NCI-H1436 (cell line): Measurements from ENCODE around the gene KBTBD6.
"Not testable (repeated sequence)": the region's sequence is repeated elsewhere in the genome, so short reads cannot be mapped to it uniquely, and the experiment has no call there.

ENCODE experiments used
- DNase-seq: peaks from one replicate; lab custom pipeline; 2025; lab: John Stamatoyannopoulos, UW

KBTBD6 gene, protein sequence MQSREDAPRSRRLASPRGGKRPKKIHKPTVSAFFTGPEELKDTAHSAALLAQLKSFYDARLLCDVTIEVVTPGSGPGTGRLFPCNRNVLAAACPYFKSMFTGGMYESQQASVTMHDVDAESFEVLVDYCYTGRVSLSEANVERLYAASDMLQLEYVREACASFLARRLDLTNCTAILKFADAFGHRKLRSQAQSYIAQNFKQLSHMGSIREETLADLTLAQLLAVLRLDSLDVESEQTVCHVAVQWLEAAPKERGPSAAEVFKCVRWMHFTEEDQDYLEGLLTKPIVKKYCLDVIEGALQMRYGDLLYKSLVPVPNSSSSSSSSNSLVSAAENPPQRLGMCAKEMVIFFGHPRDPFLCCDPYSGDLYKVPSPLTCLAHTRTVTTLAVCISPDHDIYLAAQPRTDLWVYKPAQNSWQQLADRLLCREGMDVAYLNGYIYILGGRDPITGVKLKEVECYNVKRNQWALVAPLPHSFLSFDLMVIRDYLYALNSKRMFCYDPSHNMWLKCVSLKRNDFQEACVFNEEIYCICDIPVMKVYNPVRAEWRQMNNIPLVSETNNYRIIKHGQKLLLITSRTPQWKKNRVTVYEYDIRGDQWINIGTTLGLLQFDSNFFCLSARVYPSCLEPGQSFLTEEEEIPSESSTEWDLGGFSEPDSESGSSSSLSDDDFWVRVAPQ

GRCh38 chr13:41132512-41133152, at the start of gene KBTBD6:
Gene KBTBD6 (minus strand): TSS chr13:41132802. CDS start chr13:41132511, 291 bp downstream.
- DNase-seq, result peak; percentile 84

DNA sequence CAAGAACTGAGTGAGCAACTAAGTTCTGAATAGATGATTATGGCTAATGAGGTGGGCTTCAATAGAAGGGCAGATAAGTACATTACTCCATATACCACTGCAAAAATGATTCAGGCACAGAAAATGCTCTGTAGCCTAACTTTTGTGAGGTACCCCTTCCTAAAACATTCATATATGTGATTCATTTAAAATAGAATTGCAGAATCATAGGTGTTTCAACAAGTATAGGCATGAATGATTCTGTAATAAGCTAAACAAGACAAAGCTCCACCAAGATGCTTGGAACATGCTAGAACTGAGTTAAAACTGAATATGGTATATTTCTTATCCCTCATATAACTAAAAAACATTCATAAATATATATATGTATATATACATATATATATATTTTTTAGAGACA, 49.6 kb upstream of the KBTBD6 start:
- no peak for DNase-seq

GRCh38 chr13:41179593-41180250, 47.1 kb upstream of the KBTBD6 start:
- DNase-seq, result no peak

DNA sequence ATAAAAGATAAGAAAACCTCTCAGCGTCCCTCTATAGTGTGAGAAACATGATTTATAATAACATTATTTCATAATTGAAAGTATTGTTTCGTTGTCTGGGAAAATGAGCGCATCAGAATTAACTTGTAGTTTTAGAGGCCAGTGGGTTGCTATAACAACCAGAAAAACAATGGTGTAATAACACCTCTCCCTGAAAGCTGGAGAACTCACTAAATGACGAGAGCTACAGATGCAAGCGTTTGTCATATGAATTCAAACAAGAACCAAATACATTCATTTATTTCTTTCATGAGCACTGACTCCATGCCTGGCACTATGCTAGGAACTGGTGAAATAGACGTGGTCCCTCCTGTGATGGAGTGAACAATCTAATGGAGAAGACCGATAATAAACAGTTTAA, 45.4 kb upstream of the KBTBD6 start:
- DNase-seq, result no peak

DNA sequence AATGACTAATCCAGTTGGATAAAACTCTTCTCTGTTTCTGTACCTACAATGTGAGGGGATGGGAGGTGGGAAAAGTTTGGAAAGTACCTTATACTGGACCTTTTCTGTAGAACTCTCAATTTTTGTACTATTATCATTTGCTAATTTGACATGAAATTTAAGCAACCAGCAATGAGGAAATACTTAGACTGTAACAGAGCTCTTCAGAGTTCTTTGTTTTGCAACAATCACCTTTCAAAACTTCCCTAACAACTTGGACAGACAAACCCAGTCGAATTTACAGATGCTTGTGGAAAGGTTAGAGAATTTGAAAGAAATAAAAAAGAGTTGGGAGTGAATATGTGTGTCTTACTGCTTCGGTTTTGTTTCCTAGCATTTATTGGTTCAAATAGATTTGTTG, 45.0 kb upstream of the KBTBD6 start:
- no peak for DNase-seq

GRCh38 chr13:41175576-41175975, 43.0 kb upstream of the KBTBD6 start:
- not testable (repeated sequence) for DNase-seq

DNA sequence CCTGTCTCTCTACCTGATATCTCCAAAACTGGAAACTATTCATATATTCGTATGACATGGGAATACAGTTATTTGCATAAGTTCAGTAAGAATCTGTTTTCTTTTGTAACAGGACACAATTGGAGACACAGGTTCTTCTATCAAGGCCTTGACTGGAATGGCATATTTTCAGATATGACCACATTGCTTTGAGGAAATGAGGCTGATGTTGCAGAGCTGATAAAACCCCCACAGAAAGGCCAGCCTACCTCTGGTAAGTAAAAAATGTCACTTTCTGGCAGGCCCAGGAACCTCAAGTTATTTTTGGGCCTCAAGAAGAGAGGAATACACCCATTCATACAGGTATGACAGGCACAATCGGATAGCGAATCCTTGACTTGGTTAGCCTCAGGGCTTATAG, 29.5 kb upstream of the KBTBD6 start:
- DNase-seq, result no peak

DNA sequence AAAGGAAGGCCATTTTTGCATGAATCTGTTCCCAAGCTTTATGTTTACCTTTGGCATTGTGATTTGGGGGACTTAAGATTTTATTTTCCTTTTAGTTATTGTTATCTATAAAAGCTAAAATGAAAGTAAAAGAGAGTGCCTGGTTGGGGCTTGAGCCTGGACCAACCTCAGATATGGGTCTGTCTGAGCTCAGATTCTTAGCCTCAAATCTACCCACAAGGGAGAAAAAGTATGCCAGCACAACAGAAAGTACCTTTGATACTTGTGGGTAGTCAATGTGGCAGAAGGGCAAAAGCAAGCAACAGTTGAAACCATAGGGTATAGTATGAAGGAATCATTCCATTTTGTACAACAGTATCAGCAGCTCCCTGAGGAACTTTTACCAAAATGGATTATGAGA, 26.6 kb upstream of the KBTBD6 start:
- no peak for DNase-seq

DNA sequence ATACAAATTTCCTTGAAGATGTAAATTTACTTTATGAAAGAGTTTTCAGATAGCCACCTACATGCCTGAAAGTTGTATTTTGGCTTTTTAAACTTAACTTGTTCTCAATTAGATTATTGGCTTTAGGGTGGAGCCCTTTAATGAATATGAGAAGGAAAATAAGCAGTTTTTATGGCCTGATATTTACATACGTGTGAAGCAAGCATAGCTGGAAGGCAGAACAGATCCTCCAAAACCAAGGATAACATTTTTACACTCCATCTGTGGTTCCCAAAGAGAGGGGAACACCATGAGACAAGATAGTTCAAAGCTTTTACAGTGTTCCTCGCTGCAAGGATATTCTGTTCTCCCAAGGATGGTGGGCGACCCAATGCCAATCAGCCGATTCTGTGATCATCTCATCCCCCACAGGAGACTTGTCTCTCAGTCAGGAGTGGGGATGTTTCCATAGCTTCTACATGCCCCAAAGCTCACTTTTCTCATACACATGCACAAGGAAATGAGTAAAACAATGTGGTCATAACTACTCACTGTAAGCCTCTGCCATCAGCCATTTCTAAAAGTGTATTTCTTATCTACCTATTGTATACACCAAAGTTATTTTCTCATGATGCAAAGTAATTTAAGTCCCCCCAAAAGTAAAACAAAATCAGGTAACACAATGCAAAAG, 24.6 kb upstream of the KBTBD6 start:
- DNase-seq, result no peak

DNA sequence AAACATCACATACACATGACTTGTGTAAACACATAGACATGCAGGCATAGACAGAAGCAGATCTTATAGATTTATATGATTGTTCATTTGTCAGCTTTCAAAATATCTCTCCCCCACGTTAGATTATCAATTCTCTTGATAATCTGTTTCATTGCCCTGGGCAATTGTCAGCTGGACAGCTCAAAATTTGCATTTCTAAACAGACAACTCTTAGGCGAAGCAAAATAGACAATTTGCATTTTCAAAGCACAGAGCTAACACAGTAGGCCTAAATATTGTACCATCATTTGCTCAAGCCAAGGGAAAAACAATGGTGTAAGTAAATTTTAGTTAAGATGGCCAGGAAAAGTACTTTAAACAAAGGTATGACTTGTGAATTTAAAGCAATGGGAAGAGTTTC, 24.0 kb upstream of the KBTBD6 start:
- no peak for DNase-seq

DNA sequence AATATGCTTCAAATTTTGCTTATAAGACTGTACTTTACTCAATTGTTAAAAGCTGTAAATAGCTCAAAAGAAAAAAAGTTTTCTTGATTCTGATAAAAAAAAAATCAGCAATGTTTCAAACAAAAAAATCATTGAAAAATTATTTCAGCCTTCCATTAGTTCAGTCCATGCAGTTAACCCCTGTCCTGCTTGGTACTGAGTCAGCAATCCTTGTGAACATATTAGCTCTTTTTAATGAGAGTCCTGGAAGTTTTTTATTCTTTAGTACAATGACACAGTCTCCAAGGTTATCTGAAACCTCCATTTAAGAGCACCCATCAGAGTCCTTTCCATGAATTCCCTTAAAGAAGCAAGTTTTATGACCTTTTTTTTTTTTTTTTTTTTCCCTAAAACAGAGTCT, 21.4 kb upstream of the KBTBD6 start:
- no peak for DNase-seq

DNA sequence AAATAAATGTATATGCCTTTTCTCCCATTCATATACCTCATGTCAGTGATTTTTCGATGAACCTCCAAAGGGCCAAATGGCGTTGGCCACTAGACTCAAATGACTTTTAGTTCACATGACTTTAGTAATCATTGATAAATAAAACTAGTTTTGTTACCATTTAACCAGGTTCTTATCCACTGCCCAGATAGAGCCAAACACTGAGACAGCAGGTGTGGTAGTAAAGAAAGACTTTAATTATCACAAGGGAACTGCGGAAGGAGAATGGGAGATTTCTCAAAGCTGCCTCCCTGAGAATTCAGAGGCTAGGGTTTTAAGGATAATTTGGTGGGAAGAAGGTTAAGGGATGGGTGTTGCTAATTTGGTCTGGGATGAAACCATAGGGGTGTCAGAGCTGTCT, 19.4 kb upstream of the KBTBD6 start:
- no peak for DNase-seq

DNA sequence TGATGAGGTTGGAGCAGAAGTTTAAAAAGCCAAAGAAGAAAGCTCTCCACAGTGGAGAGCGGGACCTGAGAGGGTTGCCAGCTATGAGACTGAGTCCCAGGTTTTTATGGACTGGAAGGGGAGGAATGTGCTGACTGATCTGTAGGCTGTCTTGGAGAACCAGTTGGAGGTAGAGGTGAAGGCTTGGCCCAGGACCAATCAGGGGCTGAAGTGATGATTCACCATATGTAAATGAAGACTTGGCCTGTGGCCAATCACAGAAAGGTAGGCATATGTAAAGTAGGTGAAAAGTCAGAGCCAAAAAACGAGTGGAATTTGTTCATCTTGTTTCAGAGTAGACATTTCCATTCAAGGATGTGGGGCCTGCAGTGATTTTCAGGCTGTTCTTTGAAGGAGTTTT, 17.5 kb upstream of the KBTBD6 start:
- no peak for DNase-seq

- DNase-seq, result no peak
Observed at GRCh38 chr13:41148419-41149283, 16.0 kb upstream of the KBTBD6 start.

DNA sequence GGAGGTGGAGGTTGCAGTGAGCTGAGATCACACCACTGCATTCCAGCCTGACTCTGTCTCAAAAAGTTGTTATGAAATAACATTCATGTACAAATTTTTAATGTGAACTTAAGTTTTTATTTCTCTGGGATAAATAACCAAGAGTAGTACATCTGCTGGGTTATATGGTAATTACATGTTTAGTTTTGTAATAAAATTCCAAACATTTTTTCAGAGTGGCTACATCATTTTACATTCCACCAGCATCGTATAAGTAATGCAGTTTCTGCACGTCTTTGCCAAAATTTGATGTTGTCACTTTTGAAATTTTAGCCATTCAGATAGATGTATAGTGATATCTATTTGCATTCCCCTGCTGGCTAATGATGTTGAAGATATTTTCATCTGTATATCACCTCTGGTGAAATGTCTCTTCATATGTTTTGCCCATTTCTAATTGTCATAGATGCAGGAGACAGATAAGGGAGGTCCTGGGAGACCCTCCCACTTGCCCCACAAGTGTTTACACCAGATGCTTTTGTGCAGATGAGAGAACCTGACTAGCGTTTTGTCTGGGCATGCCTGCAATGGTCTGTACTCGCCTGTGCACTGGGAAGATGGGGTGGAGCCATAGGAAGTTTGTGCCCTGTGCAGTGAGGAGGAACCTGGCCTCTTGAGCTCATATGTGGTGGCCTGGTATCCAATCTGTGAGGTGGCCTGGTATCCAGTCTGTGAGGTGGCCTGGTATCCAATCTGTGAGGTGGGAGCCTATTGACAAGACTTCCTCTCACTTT, 12.7 kb upstream of the KBTBD6 start:
- DNase-seq, result no peak

DNA sequence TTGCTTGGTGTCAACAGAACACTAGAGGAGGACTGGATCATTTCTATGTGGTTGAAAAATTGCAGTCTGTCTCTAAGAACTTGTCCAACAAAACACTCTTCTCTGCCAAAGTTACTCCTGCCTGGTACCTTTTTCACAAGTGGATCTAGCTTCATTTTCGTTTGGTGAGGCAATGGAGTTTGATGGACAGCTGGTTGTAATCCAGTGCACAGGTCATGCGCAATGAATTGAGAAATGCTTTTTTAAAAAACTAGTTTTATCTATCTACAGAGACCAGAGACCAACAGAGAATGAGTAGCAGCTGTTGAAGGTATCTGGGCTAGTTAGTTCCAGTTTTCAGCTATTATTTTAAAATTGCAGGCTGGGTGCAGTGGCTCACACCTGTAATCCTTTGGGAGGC, 12.0 kb upstream of the KBTBD6 start:
- DNase-seq, result no peak

DNA sequence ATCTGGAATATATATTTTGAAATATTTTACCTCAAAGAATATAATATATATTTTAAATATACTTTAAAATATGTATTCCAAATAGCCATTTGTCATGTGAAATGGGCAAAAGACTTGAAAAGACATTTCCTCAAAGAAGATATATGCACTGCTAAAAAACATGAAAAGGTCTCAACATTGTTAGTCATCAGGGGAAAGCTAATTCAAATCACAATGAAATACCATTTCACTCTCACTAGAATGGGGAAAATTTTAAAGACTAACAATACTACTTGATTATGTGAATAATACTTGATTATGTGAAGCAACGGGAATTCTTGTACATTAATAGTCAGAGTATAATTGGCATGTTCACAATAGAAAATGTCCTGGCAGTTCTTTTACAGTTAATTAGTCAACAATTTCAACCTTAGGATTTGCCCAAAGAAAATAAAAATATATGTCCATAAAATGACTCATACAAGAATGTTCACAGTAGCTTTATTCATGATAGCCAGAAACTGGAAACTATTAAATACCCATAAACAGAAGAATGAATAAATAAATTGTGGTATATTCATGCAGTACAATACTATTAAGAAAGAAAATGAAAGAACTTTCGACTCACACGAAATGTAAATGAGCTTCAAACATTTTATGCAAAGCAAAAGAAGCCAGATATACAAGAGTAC, 6.8 kb upstream of the KBTBD6 start:
- no peak for DNase-seq

- DNase-seq, result no peak
Observed at GRCh38 chr13:41137951-41138350, 5.3 kb upstream of the KBTBD6 start.

- DNase-seq, result no peak
Observed at GRCh38 chr13:41137241-41137640, 4.6 kb upstream of the KBTBD6 start.
